ENCODE measurements around the gene ERC2. TPM values are rescaled to one million over a fixed set of nuclear protein-coding genes. Genes with fewer than 3 reads are reported as not detected.

Gene ERC2
- total RNA-seq, 2 experiments from 2014 or later = not detected

- Histone ChIP-seq H3K4me1 (ENCODE audit: insufficient read depth, low read length, poor library complexity, severe bottlenecking) (no peaks in the 10 kb centered on the region), H2AFZ (ENCODE audit: low read length) (no peak overlapping the region), H3K36me3 (ENCODE audit: insufficient read depth, low read length) (no peaks in the 10 kb centered on the region), H3K27ac (ENCODE audit: low read depth, low read length, poor library complexity, severe bottlenecking) (no peak overlapping the region), H4K20me1 (ENCODE audit: insufficient read depth, low read length) (no peaks in the 10 kb centered on the region), H3K79me2 (ENCODE audit: insufficient read depth, low read depth, low read length) (no peaks in the 10 kb centered on the region), H3K9me3 (ENCODE audit: low read length) (no peaks in the 10 kb centered on the region), H3K4me3 (ENCODE audit: low read depth, low read length, poor library complexity, severe bottlenecking) (no peak overlapping the region), H3K4me2 (ENCODE audit: low read length) (no peak overlapping the region), H3K9me2 (ENCODE audit: insufficient read depth, low read length) (no peaks in the 10 kb centered on the region)
- POLR2A ChIA-PET = no interaction called here
- BruUV-seq (replicated peaks) = no TSS peak
- CTCF ChIA-PET (ENCODE audit: unreplicated experiment) = no interaction called here
- no peak for DNase-seq (ENCODE audit: low spot score)
- intact Hi-C loops (cut with micrococcal nuclease; ENCODE audit: unreplicated experiment) = no loop called here
- TF ChIP-seq CTCF (conservative IDR thresholded peaks at IDR 0.05; ENCODE audit: low read length) (no peak), EZH2phosphoT487 (IDR thresholded peaks at IDR 0.05; ENCODE audit: borderline replicate concordance, low read depth, low read length) (no peak)
Measured at GRCh38 chr3:56363720-56364119, 104.5 kb downstream of the ERC2 start.

GRCh38 chr3:56361731-56362130 lies 106.5 kb downstream of the ERC2 start:
- no peaks in the 10 kb centered on the region for H3K9me2 ChIP-seq (ENCODE audit: insufficient read depth, low read length)
- intact Hi-C loops (cut with micrococcal nuclease; ENCODE audit: unreplicated experiment) = no loop called here
- H3K79me2 ChIP-seq (ENCODE audit: insufficient read depth, low read depth, low read length) = no peaks in the 10 kb centered on the region
- no peak overlapping the region for H2AFZ ChIP-seq (ENCODE audit: low read length)
- BruUV-seq (replicated peaks) = no TSS peak
- POLR2A ChIA-PET = no interaction called here
- CTCF ChIA-PET (ENCODE audit: unreplicated experiment) = no interaction called here
- no peak overlapping the region for H3K27ac ChIP-seq (ENCODE audit: low read depth, low read length, poor library complexity, severe bottlenecking)
- no peaks in the 10 kb centered on the region for H3K4me1 ChIP-seq (ENCODE audit: insufficient read depth, low read length, poor library complexity, severe bottlenecking)
- H3K36me3 ChIP-seq (ENCODE audit: insufficient read depth, low read length) = no peaks in the 10 kb centered on the region
- no peaks in the 10 kb centered on the region for H4K20me1 ChIP-seq (ENCODE audit: insufficient read depth, low read length)
- H3K4me2 ChIP-seq (ENCODE audit: low read length) = no peak overlapping the region
- no peaks in the 10 kb centered on the region for H3K9me3 ChIP-seq (ENCODE audit: low read length)
- DNase-seq (ENCODE audit: low spot score) = no peak
- no peak overlapping the region for H3K4me3 ChIP-seq (ENCODE audit: low read depth, low read length, poor library complexity, severe bottlenecking)
- no peak for TF ChIP-seq CTCF (conservative IDR thresholded peaks at IDR 0.05; ENCODE audit: low read length)

- no peaks in the 10 kb centered on the region for H3K79me2 ChIP-seq (ENCODE audit: insufficient read depth, low read depth, low read length)
- no peak overlapping the region for H3K27ac ChIP-seq (ENCODE audit: low read depth, low read length, poor library complexity, severe bottlenecking)
- H3K4me3 ChIP-seq (ENCODE audit: low read depth, low read length, poor library complexity, severe bottlenecking) = no peak overlapping the region
- no peak overlapping the region for H2AFZ ChIP-seq (ENCODE audit: low read length)
- no peak for TF ChIP-seq CTCF (conservative IDR thresholded peaks at IDR 0.05; ENCODE audit: low read length)
- TF ChIP-seq EZH2phosphoT487 (IDR thresholded peaks at IDR 0.05; ENCODE audit: borderline replicate concordance, low read depth, low read length) = no peak
- ChIA-PET POLR2A (interaction anchor here (0.6 to 0.9 kb wide), 2 partner anchors 9 to 1213 kb away, joined by 3 to 4 read pairs; no protein-coding TSS in a partner anchor), CTCF (ENCODE audit: unreplicated experiment) (no interaction called here)
- no peaks in the 10 kb centered on the region for H3K4me1 ChIP-seq (ENCODE audit: insufficient read depth, low read length, poor library complexity, severe bottlenecking)
- no peak for DNase-seq (ENCODE audit: low spot score)
- H4K20me1 ChIP-seq (ENCODE audit: insufficient read depth, low read length) = no peaks in the 10 kb centered on the region
- H3K9me3 ChIP-seq (ENCODE audit: low read length) = no peaks in the 10 kb centered on the region
- H3K9me2 ChIP-seq (ENCODE audit: insufficient read depth, low read length) = no peaks in the 10 kb centered on the region
- H3K36me3 ChIP-seq (ENCODE audit: insufficient read depth, low read length) = no peaks in the 10 kb centered on the region
- no peak overlapping the region for H3K4me2 ChIP-seq (ENCODE audit: low read length)
- intact Hi-C loops (cut with micrococcal nuclease; ENCODE audit: unreplicated experiment) = no loop called here
- BruUV-seq (replicated peaks) = no TSS peak
Measured at GRCh38 chr3:56357266-56357665, 111.0 kb downstream of the ERC2 start.

Data from OCI-LY7 (cell line).